HG02970 (cell line): ENCODE data around the gene C4orf50.

Experiments
- ATAC-seq: cut with Tn5 transposase; IDR thresholded peaks from one replicate; pipeline ENCODE4 v1.9.1; 2021; ENCODE audit warnings: mild to moderate bottlenecking, moderate library complexity, moderate number of reproducible peaks; ENCODE audit not compliant: unreplicated experiment, low FRiP score

C4orf50 gene

DNA sequence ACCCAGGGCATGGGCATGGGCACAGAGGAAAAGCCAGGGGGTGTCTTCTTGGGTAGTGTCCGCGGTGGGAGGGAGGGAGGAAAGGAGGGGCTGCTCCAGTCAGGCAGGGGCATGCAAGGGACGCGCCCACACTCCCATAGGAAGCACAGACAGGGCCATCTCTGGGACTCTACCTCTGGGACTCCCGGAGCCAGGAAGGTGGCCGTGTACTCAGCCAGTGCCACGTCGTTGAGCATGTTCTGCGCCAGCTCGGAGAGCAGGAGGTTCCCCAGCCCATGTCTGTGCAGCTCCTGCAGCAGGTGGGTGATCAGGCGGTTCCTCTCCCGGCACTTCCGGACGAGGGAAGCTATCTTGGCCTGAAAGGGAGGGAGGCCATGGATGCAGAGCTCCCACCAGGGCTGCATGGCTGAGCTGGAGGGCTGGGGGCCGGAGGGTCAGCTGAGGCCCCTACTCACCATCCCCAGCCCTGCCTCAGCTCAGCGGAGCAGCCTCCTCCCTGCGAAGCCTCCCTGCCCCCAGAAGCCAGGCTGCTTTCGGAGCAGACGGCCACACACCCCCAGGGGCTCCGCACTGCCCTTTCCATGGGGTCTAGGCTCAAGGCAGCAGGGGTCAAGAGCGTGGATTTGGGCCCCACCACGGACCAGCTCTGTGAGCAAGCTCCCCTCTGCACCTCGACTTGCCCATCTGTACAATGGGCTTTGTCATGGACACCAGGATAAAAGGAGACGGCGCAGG, 44.6 kb downstream of the C4orf50 start:
- no peak for ATAC-seq

DNA sequence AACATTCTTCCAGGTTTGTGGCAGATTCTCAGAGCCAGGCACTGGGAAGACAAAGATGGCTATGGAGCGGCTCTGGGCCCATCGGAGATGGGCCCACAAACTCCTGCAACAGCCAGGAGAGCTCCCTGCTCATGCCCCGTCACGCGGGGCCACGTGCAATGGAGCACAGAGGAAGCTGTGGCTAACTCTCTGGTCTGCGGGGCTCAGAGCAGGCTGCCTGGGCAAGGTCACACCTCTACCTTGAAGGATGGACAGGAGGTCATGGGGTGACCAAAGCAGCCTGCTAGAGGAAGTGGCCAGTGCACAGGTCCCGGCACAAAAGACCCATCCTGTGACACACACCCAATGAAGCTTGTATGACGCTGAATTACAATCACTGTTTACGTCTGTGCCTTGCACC, 45.2 kb downstream of the C4orf50 start:
- no peak for ATAC-seq

DNA sequence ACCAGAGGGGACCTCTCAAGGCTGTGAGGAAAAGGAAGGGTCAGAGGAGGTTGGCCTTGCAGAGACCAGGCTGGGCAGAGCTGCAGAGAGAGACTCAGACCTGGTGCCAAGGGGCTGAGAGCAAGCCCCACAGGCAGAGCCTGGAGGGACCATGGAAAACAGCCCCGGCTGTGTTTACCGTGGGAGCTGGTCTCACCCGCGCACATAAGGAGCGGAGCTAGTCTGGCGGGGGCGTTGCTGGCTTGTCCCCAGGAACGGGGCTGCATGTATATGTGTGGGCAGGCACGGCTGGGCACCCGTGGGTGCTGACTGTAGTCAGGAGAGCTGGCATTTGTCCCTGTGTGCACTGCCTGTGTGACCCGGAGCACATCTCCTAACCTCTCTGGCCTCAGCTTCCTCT, 45.7 kb downstream of the C4orf50 start:
- ATAC-seq, result no peak

DNA sequence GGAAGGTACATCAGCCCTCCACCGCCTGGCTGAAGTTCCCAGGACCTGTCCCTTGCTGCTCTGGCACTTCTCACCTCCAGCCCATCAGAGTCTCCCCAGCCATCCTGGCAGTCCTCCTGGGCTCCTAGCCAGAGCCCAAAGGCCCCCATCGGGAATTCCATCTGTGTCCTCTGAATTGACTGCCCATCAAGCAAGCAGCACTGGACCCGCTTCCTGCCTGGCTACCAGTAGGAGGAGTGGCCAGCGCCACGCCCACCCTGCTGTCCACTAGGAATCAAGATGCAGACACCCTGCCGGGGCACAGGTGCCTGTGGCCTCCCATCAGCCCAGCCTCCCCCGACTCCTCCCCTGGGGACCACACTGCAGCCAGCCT, 47.2 kb downstream of the C4orf50 start:
- ATAC-seq, result no peak

DNA sequence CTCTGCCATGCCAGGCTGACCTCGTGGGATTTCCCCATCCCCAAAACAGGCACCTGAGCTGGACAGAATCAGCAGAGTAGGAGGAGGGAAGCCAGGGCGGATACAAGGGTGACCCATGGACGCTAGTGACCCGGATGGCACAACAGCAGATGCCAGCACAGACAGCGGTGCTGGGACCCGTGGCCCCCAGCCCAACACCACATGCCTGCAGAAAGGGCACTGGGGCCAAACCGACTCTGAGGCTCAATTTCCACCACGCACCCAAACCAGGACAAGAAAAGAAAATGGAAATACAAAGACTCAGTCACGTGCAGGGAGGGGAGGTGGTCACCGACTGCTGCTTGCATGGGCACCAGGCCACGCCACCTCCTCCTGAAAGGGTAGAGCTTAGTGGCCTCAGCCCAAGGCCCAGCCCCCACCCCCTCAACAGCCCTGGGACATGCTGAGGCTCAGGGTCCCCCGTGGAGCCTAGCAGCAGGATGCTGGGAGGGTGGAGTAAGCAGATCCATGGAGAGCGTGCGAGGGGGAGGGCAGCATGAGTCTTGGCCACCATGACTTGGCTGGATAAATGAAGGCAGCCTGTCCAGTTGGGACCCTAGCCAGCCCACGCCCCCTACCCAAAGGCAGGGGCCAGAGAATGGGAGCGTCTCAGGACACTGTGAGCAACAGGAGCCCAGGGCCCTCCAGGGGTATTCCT, 47.7 kb downstream of the C4orf50 start:
- ATAC-seq, result no peak

DNA sequence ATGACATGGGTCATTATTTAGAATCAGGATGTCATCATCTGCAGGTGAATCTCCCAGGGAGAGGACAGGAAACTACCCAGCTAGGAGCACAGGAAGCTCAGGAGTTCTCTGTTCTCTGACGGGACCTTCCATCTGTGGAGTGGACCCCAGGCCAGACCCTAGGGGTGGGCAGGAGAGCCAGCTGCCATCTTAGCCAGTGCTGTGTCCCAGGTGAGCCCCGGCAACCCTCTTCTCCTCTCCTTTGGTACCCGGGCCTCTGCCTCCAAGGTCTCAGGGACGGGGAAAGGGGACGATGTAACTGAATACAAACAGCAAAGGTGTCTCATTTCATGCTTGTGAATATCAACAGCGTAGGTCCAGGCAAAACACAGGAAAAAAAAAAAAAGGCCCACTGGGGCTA, 48.5 kb downstream of the C4orf50 start:
- no peak for ATAC-seq

DNA sequence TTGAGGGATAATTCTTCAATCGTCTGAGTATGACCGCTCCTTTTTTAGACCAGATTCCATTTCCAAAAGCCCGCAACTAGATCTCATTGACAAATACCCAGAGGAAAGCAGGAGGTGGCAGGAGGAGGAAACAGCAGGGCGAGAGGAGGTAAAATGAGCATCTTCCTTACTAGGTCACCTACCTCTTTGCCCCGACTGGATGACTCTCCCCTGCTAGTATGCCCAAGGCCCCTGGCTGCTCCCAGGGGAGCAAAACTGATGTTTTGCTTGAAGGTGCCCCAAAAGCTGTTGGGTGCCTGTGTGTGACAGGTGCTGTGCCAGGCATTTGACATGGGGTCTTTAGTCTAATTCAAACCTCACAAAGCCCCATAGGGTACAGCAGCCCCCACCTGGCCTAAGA, 48.9 kb downstream of the C4orf50 start:
- no peak for ATAC-seq

DNA sequence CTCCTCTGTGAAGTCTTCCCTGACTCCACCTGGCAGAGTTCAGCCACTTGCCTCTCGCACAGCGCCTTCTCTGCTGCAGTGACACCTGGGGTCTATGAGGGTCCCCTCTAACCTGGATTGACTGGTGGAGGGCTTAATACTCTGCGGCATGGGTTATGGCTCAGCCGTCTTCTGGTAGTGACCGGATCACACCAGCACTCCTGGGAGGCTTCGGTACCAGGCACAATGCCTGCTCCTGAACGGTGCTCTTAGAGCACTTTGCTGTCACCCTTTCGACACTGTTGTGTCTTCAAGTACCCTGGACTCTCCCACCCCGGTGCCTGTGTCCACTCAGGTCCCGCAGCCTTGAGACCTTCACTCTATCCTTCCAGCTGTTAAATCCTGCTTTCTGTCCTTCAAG, 50.0 kb downstream of the C4orf50 start:
- ATAC-seq, result no peak

DNA sequence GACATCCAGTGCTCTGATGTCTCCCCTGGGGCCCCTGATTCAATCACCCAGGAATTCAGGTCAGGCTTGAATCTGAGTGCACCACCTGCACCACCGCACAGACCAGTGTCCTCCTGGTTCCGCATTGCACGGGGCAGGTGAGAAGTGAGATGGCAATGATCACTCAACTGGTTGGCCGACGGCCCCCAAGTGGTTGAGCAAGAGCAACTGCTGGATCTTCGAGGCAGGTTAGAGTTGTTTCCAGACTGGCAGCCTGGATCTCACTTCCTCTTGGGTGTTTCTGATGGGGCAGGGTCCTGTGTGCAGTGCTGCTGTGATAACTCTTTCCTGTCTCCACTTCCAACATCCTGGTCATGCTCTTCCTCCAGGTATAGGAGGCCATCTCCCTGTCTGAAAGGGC, 50.4 kb downstream of the C4orf50 start:
- no peak for ATAC-seq

DNA sequence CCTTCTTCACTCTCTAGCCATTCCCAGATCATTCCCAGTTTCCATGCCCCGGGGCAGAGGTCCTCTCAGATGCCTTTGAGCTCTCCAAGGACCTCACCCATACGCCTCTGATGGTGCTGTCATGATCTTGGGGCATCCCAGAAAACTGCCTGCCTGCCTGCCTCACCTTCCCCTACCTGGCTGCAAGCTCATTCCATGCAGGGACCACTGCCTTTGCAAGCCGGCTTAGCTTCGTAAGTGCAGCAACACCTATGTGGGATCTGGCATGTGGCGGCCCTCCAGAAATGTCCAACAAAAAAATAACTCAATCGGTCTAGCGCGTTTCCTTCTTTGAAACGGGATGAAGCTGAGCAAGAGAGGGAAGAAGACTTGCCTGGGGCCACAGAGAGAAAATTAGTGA, 53.0 kb downstream of the C4orf50 start:
- ATAC-seq, result no peak

DNA sequence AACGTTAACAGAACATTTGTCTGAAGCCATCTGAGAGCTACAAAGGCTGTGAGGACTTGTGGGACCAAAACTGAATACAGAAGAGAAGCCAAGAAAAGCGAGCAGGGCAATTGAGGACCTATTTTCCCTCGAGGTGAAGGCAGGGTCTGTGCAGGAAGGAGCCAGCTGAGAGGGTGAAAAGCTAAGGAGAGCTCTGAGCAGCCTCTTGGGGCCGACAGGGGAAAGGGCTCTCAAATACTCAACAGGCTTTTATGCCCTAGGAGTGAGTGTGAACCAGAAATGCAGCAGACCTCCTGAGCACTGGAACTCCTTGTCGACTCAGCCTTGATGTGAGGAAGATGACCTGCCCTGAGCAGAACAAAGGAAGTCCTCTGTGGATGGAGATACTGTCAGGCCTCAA, 54.2 kb downstream of the C4orf50 start:
- ATAC-seq, result no peak

DNA sequence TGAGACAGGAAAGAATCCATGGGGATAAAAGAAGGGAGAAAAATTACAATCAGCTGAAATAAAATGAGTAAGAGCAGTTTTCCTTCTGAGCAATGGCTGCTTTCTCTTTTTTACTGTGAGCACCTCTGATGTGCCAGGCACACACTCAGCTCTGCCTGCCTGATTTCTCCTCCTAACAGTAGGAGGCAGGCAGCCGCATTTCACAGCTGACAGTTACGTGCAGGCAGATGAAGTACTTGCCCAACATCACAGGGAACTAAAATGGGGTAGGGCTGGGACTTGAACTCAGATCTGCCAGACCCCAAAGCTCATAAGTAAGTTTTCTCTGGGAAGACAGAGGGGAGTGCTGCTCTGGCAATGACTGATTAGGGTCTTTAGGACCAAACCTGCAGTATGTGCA, 54.6 kb downstream of the C4orf50 start:
- ATAC-seq, result no peak

DNA sequence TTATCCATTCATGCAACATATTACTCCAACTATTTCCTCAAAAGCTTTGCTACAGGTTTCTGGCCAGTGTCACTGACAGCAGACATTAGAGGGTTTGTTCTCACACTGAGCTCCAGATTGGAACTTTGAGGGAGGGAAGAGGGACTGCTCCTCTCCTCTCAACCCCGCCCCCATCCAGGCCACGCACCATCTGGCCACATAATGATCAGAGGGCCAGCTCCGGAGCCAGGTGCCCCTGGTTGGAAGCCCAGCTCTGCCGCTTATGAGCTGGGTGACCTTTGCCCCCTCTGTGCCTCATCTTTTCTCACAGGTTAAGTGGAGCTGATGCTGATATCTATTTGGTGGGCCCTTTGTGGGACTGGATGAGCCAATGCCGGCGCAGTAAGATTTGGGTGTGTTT, 55.8 kb downstream of the C4orf50 start:
- no peak for ATAC-seq

DNA sequence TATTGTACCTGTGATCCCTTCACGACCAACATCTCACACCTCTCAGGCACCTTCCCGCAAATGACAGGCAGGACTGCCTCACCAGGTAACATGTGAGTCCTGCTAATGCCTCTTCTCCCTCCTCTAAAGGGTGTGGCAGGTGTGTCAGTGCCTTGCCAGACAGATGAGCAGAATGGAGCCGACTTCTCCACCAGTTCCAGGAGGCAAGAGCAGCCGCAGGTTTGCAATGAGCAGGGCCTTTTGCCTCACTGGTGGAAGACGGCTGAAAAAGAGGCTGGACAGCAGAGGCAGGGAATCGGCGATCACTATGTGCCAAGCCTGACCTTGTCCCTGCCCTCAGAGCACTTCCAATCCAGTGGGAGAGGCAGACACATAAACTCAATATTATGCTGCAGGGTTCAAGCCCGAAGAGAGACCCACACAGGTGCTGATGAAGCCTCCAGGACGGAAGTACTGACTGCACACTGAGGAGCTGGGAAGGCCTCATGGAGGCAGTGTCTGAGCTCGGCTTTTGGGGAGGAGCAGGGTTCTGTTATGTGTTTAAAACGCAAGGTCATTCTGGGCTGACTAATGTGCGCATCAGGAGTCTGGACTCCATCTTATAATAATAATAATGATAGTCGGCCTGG, 57.9 kb downstream of the C4orf50 start:
- ATAC-seq, result no peak

DNA sequence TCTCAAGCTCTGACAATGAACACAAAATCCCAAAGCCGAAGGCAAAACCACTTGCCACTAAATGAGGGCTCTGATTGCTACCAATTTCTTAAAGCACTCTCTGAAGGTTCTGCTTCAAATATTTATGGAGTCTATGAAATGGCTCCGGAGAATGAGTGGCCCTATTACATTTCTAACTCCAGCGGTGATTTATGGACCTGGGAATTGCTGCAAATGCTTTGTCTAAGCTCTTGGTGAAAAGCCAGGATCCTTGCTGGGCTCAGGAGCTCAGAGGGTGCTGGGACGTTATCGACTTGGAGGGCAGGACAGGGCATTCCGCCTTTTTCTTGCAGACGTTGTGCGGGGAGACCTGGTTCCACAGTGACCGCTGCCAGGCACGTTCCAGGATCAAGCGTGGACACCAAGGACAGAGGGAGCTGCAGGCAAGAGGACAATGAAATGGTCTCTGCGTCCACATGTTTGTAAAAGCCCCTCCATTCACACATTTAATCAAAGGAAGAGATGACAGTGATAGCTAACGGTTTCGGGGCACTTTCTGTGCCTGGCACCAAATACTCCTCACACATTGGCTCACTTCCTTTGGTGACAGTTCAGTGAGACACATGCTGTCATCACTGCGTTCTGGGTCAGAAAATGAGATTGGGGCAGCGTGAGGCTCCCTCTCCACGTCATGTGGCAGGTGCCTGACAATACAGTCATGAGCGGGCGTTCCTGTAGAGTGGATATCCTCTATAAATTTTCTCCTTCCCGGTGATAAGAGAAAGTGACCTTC, 58.8 kb downstream of the C4orf50 start:
- no peak for ATAC-seq

DNA sequence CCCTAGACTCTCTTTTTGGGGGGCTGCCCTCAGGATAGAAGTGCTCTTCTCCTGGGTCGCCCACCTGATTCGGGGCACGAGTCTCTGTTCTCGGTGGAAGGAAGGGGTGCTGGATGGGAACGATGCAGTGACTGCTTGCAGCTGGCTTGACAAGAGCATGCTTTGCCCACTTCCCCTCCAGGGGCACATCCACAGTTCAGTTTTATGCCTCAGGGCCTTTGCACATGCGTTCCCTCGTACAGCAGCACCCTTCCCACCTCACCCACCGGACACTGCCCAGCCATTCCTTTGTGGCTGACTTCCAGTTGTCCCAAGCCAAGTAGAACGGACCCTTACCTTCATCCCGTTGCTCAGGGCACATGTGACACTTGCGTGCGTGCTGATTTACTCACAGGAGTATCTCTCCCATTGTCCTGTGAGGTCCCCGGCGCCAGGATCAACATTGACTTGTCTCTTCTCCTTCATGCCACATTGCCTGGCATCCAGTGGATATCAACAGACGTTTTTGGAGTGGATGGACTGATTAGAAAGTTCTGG, 60.0 kb downstream of the C4orf50 start:
- ATAC-seq, result no peak

DNA sequence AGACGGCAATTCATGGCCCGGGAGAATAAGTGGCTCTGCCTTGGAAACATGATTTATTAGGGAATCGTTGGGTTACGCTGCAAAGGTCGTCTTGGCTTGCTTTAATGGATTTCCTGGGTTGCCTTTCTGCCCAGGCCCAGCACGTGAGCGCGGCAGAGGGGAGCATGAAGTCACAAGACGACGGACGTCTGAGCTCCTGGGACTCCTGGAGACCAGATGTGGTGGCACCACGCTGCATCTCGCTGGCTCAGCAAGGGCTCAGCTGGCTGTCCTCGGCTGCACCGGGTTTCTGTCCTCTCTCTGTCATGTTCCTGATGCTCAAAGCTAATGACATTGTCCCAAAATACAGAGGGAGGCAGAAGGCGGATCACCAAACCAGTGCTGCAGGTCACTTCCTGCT, 61.2 kb downstream of the C4orf50 start:
- no peak for ATAC-seq

DNA sequence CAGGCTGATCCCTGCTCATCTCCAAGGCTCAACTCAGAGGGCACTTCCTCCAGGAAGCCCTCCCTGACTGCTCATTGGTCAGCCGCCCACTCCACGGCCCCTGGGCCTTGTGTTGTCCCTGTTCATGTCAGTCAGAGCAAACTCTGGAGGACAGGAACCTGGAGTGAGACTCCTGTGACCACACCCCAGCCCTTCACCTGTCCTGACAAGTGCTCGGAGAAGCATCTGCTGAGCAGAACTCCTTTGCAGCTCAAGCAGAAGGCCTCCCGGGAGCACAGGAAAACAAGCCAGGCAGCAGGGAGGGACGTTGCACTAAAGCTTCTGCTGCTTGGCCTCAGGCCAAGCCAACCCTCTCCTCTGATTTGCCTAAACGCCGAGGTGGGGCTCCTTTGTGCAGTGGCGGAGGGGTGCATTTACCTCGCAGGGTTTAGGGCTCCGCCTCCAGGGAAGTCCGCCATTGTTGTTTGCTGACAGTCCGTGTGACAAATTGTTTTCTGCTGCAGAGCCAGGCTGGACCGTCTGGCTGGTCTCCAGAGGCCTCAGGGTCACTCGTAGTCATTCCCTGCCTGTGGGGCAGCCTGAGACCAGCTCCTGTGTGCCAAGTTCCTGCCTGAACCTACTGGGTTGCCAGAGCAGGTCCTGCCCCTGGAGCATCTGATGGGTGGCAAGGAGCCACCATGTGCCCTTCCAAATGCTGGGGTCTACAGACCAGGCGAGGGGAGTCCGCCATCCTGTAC, 61.8 kb downstream of the C4orf50 start:
- no peak for ATAC-seq

DNA sequence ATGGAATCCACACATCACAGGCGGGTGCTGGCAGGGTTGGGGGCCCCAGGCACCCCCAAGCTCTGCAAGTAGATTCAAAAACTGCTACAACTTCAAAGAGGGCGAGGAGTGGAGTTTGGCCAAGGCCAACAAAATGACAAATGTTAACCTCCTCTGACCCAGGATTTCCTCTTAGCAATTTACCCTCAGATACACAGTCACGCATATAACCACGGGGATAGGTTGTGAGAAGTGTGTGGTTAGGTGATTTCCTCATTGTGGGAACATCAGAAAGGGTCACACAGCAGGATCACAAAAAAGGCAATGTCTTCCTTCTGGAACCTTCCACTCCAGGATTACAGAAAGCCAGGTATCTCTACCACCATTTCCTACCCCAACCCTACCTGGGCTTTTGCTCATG, 62.4 kb downstream of the C4orf50 start:
- ATAC-seq, result no peak

DNA sequence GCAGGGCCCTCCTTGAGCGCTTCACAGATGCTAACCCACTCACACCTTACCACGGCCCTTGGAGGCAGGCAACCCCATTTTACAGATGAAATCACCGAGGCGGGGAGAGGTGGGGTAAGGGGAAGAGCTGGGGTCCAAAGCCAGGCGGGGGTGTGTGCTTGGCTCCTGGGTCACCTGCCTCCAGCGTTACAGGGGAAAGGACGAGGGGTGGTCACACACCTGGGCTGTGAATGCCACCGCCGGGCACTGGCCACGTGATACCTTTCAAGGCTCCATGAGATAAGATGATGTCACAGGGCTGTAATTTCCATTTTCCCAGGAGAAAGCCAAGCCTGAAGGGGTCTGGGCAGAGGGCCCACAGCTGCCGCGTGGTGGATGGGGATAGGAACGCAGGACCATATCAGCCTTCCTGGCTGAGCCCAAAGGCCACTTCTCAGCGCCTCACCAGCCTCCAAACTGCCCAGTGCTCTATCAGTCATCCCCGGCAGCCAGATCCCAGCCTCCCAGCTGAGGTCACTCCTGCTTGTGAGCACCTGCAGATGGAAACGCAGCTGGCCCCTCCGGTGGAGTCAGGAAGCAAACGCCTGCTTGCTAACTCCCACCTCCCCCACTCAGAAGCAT, 62.9 kb downstream of the C4orf50 start:
- no peak for ATAC-seq
